HepG2 (cell line): ENCODE results near the gene EPSTI1. TPM values are rescaled to one million over a fixed set of nuclear protein-coding genes. Genes with fewer than 3 reads are reported as not detected.
"Not testable (repeated sequence)": the region's sequence is repeated elsewhere in the genome, so short reads cannot be mapped to it uniquely, and the experiment has no call there.

Source experiments
- ATAC-seq: fragments of 200-7000 bp; cut with Tn5 transposase; 3 replicates; pipeline ENCODE4 v1.9.1; 2020; ENCODE audit warnings: mild to moderate bottlenecking, moderate library complexity
- BruUV-seq: library from RNA; stranded (reverse); fragments of 400-500 nt; replicated peaks from 2 replicates; lab custom pipeline; 2021; lab: Mats Ljungman, UMichigan
- CTCF ChIA-PET: fragments of 300-600 bp; formaldehyde crosslinking; extraction: SDS; loops from one replicate; lab custom pipeline; 2021; ENCODE audit warnings: low total read pairs, inconsistent platforms, low intra/inter-chr PET ratio; lab: Yijun Ruan, JAX
- POLR2A ChIA-PET: fragments of 350-600 bp; sonication (Branson Sonifier 250); formaldehyde crosslinking; loops from one replicate; lab custom pipeline; 2020; ENCODE audit warnings: antibody characterized with exemption, inconsistent platforms; lab: Yijun Ruan, JAX
- DNase-seq: peaks from one replicate; pipeline ENCODE4 v3.0.0-alpha.2; 2015; ENCODE audit warnings: low spot score
- FAIRE-seq: peaks from 3 replicates; lab custom pipeline; 2011; peaks lifted over from hg19 to GRCh38; lab: Jason Lieb, UNC
- H2AFZ ChIP-seq: one replicate; pipeline ENCODE4 v1.6.1; 2011; ENCODE audit warnings: low read length, inconsistent platforms
- H3K27ac ChIP-seq: fragments of 300-600 bp; 3 replicates; pipeline ENCODE4 v1.8.0; 2011; ENCODE audit warnings: mixed run types, mild to moderate bottlenecking, mixed read lengths, low read length, inconsistent platforms; ENCODE audit not compliant: insufficient read depth; ENCODE audit errors: extremely low read length
- H3K27me3 ChIP-seq, 2 experiments: fragments of 200-600 bp in 1 of 2; 2 replicates in 1 of 2; 3 replicates in 1 of 2; pipeline versions ENCODE4 v1.6.0 to v1.8.0; 2011; ENCODE audit warnings: low read length in 2 of 2, mild to moderate bottlenecking in 2 of 2, moderate library complexity in 2 of 2, inconsistent platforms in 1 of 2; ENCODE audit not compliant: insufficient read depth in 2 of 2, control insufficient read depth in 1 of 2
- H3K36me3 ChIP-seq, 2 experiments: fragments of 200-600 bp in 1 of 2; replicated peaks in 1 of 2; 2 replicates in 1 of 2; 3 replicates in 1 of 2; pipeline versions ENCODE4 v1.5.1 to v1.8.0; 2011; ENCODE audit warnings: low read length in 2 of 2, inconsistent platforms in 1 of 2; ENCODE audit not compliant: insufficient read depth in 2 of 2, control insufficient read depth in 1 of 2
- H3K4me1 ChIP-seq: 2 replicates; pipeline ENCODE4 v1.5.1; 2012; ENCODE audit warnings: low read length, inconsistent platforms; ENCODE audit not compliant: insufficient read depth
- H3K4me2 ChIP-seq: 2 replicates; pipeline ENCODE4 v1.6.0; 2011; ENCODE audit warnings: low read depth, low read length, inconsistent platforms
- H3K4me3 ChIP-seq, 3 experiments: fragments of 200-600 bp in 1 of 3; sonication (generic), shearing (Covaris generic) in 1 of 3; replicated peaks in 1 of 3; 2 replicates each; pipeline ENCODE4 v1.5.1; 2011 to 2016; ENCODE audit warnings: low read length in 3 of 3, inconsistent platforms in 2 of 3, low read depth in 2 of 3, mild to moderate bottlenecking in 2 of 3, control low read depth in 1 of 3, mixed read lengths in 1 of 3; ENCODE audit not compliant: insufficient read depth in 1 of 3
- H3K79me2 ChIP-seq: one replicate; pipeline ENCODE4 v1.6.1; 2011; ENCODE audit warnings: low read length, inconsistent platforms; ENCODE audit not compliant: insufficient read depth
- H3K9ac ChIP-seq: 2 replicates; pipeline ENCODE4 v1.6.0; 2011; ENCODE audit warnings: mild to moderate bottlenecking, low read depth, low read length, inconsistent platforms; ENCODE audit not compliant: insufficient read depth
- H3K9me3 ChIP-seq: 2 replicates; pipeline ENCODE4 v1.5.1; 2012; ENCODE audit warnings: mild to moderate bottlenecking, low read length
- H4K20me1 ChIP-seq: 2 replicates; pipeline ENCODE4 v1.6.0; 2011; ENCODE audit warnings: inconsistent platforms, mild to moderate bottlenecking, low read length, moderate library complexity; ENCODE audit not compliant: insufficient read depth
- HMGA1 ChIP-seq: sonication (generic); formaldehyde crosslinking; conservative IDR thresholded peaks from 2 replicates; pipeline ENCODE4 v1.4.0; 2020; ENCODE audit warnings: missing genetic modification reagents
- HNRNPH1 ChIP-seq: fragments of 200-400 bp; formaldehyde crosslinking; optimal IDR thresholded peaks from 2 replicates; pipeline ENCODE3; 2017; ENCODE audit warnings: mild to moderate bottlenecking, low read depth, low read length
- IKZF1 ChIP-seq: fragments of 450-650 bp; IDR thresholded peaks from 2 replicates; pipeline ENCODE4 v1.7.1; 2016
- KDM2A ChIP-seq: sonication (generic); formaldehyde crosslinking; IDR thresholded peaks from 2 replicates; pipeline ENCODE4 v1.4.0; 2020; ENCODE audit warnings: low read depth, missing genetic modification reagents, borderline replicate concordance
- SETDB1 ChIP-seq: sonication (generic); formaldehyde crosslinking; IDR thresholded peaks from 2 replicates; pipeline ENCODE4 v1.5.1; 2020; ENCODE audit warnings: missing genetic modification reagents, mild to moderate bottlenecking, borderline replicate concordance
- ZNF234 ChIP-seq: sonication (generic); formaldehyde crosslinking; conservative IDR thresholded peaks from 2 replicates; pipeline ENCODE4 v1.5.1; 2020; ENCODE audit warnings: mild to moderate bottlenecking, missing genetic modification reagents
- ZNF75D ChIP-seq: sonication (generic); formaldehyde crosslinking; IDR thresholded peaks from 2 replicates; pipeline ENCODE4 v1.8.1; 2023; ENCODE audit warnings: missing genetic modification reagents, mild to moderate bottlenecking, borderline replicate concordance
- WGBS: methylation state at CpG from one replicate; pipeline ENCODE4 v1.1.6; 2017; ENCODE audit warnings: low lambda C conversion rate; 5-methylcytosine and 5-hydroxymethylcytosine counted together
- in situ Hi-C: cut with HindIII; loops from 2 replicates; pipeline ENCODE4 v1.10.0; 2017; ENCODE audit warnings: low pct_unique_long_range_greater_than_20kb; ENCODE audit not compliant: extremely low pct_ligation_motif_present
- intact Hi-C: fragments of 100-400 bp; cut with micrococcal nuclease; formaldehyde crosslinking; loops from one replicate; pipeline ENCODE4 v1.10.0; 2022; ENCODE audit not compliant: unreplicated experiment
- polyA plus RNA-seq, 8 experiments: library from polyadenylated mRNA; depleted of rRNA in 3 of 8; stranded (reverse) in 7 of 8; unstranded in 1 of 8; fragments of >200 nt; fragmentation: Illumina TruSeq in 4 of 8; extraction: Trizol in 4 of 8; gene quantifications; 2 replicates each; pipeline versions ENCODE4 v1.2.1 to v1.2.3, GENCODE V29; 2011 to 2016; ENCODE audit warnings: low read depth in 4 of 8, missing spikeins in 1 of 8, mixed read lengths in 1 of 8; ENCODE audit not compliant: insufficient read depth in 1 of 8
- total RNA-seq, 5 experiments: library from RNA; depleted of rRNA; stranded (reverse); fragments of >200 nt; fragmentation: Illumina TruSeq; extraction: Trizol; gene quantifications; 2 replicates each; pipeline ENCODE4 v1.2.3, GENCODE V29; 2016; ENCODE audit warnings: low read depth in 1 of 5
- TF ChIP-seq, protein P1 (sequence below): sonication (generic); formaldehyde crosslinking; IDR thresholded peaks from 2 replicates; pipeline ENCODE4 v1.9.0; 2022; ENCODE audit warnings: low read depth, missing genetic modification reagents

Gene EPSTI1
- total and polyA plus RNA-seq, 2 of the 13 experiments (the other 11 are each of a cell fraction or from before 2014, with no cell fraction given), result 0.03 TPM; not detected in 1

DNA sequence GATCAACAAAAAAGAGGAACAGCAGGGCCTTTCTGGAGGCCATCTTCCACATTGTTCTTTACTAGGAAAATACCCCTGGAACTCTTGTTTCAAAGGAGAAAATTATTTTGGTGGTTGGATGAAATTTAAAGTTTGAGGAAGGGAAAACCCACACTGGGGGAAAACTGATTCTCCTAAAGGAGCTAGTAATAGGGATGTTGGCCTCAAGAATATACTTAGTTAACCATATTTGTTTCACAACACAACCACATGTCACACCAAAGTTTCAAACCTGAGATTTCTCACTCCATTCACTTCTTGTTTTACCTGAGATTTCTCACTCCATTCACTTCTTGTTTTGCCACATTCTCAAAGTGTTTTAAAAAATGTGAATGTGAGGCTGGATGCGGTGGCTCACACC lies 2.8 kb upstream of the EPSTI1 start (continued):
- TF ChIP-seq, protein P1, sequence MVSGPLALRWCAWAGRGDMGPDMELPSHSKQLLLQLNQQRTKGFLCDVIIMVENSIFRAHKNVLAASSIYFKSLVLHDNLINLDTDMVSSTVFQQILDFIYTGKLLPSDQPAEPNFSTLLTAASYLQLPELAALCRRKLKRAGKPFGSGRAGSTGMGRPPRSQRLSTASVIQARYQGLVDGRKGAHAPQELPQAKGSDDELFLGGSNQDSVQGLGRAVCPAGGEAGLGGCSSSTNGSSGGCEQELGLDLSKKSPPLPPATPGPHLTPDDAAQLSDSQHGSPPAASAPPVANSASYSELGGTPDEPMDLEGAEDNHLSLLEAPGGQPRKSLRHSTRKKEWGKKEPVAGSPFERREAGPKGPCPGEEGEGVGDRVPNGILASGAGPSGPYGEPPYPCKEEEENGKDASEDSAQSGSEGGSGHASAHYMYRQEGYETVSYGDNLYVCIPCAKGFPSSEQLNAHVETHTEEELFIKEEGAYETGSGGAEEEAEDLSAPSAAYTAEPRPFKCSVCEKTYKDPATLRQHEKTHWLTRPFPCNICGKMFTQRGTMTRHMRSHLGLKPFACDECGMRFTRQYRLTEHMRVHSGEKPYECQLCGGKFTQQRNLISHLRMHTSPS, result no peak
- no peak for TF ChIP-seq SETDB1 (CRISPR knock-in tag)
- TF ChIP-seq IKZF1, result no peak
- no peak for TF ChIP-seq HNRNPH1
- no peak for TF ChIP-seq ZNF234 (CRISPR knock-in tag)
- TF ChIP-seq KDM2A (CRISPR knock-in tag), result no peak

DNA sequence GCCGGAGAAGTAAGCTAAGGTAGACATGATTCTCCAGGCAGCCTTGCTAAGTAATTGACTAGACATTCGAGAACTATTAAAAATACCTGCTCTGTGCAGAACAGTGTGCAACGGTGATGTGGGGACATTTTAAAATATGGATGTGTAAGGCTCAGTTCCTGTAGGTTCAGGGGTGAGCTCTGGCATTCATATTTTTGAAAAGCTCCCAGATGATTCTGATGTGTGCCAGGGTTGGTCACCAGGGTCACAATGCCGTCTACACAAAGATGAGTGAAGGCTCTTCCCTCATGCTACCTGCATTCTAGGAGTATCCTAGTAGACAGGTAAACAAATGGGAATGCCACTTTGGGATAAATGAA lies 702 bp upstream of the EPSTI1 start:
- ChIA-PET POLR2A (no interaction called here), CTCF (no interaction called here)
- WGBS, result 40% methylated on average over 4 of the region's 4 CpGs
- Histone ChIP-seq H3K4me2 (peak overlapping the region; percentile 88), H3K4me1 (peaks cover 8% of the 10 kb centered on the region; the same call in 1 of the 2 replicates), H3K27ac (no peak overlapping the region), H3K4me3 (peak overlapping the region in 1 of 3 experiments; percentile 74; a peak in 2 of 6 replicates), H3K79me2 (no peaks in the 10 kb centered on the region), H3K9ac (no peak overlapping the region), H3K27me3 (peaks cover 2 to 26% of the 10 kb centered on the region in 2 experiments), H3K9me3 (no peaks in the 10 kb centered on the region), H4K20me1 (no peaks in the 10 kb centered on the region), H3K36me3 (no peaks in the 10 kb centered on the region), H2AFZ (peak overlapping the region; percentile 24)
- ATAC-seq (no peak), DNase-seq (no peak), FAIRE-seq (no peak)
- intact Hi-C loops (no loop called here), in situ Hi-C loops (no loop called here)
- no peak for TF ChIP-seq HMGA1 (CRISPR knock-in tag)
- no peak for TF ChIP-seq ZNF75D (CRISPR knock-in tag)
- no TSS peak for BruUV-seq

DNA sequence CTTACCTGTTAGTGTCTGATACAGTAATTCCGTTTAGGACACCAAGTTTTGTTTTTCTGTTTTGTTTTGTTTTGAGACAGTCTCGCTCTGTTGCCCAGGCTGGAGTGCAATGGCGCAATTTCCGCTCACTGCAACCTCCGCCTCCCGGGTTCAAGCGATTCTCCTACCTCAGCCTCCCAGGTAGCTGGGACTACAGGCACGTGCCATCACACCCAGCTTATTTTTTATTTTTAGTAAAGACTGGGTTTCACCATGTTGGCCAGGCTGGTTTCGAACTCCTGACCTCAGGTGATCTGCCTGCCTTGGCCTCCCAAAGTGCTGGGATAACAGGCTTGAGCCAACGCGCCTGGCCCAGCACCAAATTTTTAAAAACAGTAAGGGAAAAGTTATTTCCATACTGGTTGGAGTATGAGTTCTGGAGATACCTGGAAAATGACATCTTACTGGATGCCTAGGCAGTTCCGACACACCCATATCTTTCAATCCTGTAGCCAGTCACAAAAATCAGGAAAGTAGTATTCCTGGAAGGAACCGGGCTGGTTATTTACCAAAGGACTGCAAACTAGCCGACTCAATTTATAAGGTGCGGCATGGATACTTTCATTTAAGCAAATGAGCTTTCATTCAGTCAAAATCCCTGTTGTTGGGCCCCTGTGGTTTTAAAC lies 676 bp downstream of the EPSTI1 start:
- H3K79me2 ChIP-seq, H3K9me3 ChIP-seq, DNase-seq, intact Hi-C loops, in situ Hi-C loops, H4K20me1 ChIP-seq, H3K36me3 ChIP-seq, ATAC-seq, H3K4me1 ChIP-seq, H3K27ac ChIP-seq, H2AFZ ChIP-seq, BruUV-seq, FAIRE-seq, H3K9ac ChIP-seq, CTCF ChIA-PET: not testable (repeated sequence)
- Histone ChIP-seq H3K4me3 (peak overlapping the region; percentile 43 to 74 (median 58); a peak in 5 of 6 replicates), H3K4me2 (peak overlapping the region; percentile 88), H3K27me3 (peaks cover 2 to 26% of the 10 kb centered on the region in 2 experiments)
- POLR2A ChIA-PET, result interaction anchor here (0.6 kb wide), 1 partner anchor 33 kb away, joined by 3 read pairs; no protein-coding TSS in a partner anchor
- WGBS, result 73% methylated on average over 15 of the region's 15 CpGs
